Dedifferentiated amniotic fluid mesenchymal stem cell (primary cell): ENCODE measurements around the gene CPT1B.
"Not testable (repeated sequence)": the region's sequence is repeated elsewhere in the genome, so short reads cannot be mapped to it uniquely, and the experiment has no call there.

ENCODE experiments used
- DNase-seq: peaks from one replicate; pipeline ENCODE4 v3.0.0-alpha.2; 2016; ENCODE audit errors: extremely low spot score

CPT1B gene

DNA sequence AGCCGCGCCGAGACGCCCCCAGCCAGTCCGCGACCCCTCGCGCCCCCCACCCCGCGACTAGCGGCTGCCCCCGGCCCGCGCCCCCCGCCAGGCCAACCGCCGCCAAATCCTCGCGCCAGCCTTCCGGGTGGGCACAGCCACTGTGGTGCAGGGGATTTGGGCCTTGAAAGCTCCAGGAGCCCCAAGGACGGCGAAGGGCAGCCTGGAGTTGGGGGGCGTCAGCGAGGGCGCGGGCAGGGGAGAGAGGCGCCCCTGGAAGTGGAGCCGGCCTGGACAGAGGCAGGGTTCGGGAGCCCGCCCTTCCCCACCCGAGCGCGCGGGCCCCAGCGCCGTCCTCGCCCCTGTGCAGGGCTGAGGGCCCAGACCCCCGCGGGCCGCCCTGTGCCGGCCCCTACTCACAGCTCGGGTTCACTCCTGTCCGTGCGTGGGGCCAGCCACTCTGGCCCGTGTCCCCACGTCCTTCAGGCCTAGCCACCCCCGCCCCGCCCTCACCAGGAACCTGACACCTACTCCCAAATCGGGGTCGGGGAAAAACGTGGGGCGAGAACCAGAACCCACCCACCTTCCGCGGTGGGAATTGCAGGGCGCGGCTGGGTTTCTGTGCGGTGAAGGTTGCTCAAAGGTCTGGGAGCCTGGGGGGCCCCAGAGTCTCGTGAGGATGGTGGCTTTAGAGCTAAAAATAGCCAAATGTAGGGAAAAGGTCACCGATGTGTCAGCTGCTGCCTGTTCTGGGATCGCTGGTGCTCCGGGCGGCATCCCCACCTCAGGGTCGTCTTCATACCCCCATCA is at the start of gene CPT1B:
CPT1B (minus strand) TSS at position 441 of the 789 bp plus-strand sequence. CDS start 512 bp downstream, outside the sequence.
- DNase-seq = no peak

DNA sequence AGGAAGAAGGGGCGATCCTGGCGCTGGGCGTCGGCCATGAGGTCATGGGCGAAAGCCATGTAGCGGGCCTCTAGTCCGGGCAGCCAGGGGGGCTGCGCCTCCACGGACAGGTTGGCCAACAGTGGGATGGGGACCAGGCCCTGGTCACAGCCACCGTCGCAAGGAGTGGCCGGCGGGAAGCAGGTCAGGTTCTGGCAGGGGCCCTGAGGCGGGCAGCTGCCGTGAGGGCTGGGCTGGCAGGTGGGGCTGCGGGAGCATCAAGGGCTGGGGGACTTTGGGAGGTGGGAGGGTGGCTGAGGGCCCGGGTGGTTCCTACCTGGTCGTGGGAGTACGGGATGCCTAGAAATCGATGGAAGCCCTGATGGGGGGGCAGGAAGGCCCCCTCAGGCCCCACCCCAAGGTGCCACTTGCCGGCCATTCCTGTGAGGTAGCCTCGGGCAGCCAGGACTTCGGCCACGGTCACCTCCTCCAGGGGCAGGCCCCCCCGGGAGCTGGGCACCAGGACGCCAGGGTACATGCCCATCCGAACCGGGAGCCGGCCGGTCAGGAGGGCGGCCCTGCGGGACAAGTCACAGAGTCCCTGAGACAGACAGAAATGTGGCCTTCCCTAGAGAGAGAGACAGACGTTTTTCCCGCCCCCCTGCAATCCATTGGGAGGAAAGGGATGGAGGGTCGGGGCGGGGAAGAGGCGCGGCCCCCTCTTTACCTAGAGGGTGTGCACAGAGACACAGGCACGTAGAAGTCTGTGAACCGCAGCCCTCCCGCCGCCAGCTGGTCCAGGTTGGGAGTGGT is 48.8 kb upstream of the CPT1B start:
- no peak for DNase-seq

- DNase-seq = no peak
These were observed 48.2 kb upstream of the CPT1B start for GRCh38 chr22:50626314-50626849.

DNA sequence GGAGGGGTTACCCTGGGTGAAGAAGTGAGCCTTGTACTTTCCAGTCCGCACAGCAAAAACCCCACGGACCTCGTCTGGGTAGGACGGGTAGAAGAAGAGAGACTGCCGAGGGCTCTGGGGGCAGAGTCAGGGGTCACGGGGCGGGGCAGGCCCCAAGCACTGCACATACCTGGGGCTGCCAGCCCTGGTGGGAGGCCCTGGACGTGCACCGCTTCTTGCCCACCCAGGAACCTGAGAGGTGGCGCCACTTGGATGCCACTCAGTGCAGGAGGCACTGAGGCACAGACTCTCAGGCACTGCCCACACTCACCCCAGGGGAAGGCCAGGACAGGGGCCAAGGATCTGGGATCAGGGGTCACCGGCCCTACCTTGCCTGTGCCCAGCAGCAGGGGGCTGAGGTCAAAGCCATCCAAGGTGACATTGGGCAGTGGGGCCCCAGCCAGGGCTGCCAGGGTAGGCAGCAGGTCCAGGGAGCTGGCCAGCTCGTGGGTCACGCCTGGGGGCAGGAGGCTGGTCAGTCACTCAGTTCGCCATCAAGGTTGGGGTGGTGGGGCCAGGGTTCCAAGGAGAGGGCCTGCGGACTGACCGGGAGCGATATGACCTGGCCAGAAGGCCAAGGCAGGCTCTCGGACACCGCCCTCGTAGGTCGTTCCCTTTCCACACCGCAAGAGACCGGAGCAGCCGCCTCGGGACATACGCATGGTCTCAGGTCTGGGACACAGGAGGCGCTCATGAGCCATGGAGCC is 47.5 kb upstream of the CPT1B start:
- no peak for DNase-seq

GRCh38 chr22:50625131-50625567 is 46.9 kb upstream of the CPT1B start:
- no peak for DNase-seq

DNA sequence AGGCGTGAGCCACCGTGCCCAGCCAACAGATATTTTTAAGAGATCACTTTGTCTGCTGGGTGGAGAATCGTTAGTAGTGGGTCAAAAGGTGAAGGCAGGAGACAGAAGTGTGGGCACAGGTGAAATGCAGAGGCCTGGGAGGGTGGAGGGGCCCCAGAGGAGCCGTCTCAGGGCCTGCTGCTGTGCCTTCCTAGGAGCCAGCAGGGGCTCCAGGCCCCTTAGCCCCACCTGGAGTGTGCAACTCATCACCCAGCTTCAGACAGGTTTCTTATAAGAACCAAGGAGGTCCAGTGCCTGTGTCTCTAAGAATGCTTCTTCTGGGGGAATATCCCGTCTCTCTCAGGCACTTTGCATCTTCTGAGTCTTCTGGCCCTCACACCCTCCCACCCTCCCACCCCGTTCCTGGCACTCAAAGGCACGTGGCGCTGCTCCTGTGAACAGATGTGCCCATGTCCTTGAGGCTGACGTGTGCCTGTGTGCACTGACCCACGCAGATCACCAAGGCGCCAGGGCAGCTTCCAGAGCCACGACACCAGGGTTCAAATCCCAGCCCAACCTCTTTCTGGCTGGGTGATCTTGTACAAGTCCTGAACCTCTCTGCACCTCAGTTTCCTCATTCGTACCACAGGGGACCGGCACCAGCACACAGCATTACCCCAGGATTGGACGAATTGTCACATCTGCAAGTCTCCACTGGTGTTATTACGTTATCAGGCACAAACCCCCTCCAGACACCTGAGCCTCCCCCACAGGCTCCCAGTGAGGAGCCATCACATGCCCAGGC is 46.3 kb upstream of the CPT1B start:
- DNase-seq = no peak

GRCh38 chr22:50622723-50623327 is 44.6 kb upstream of the CPT1B start:
- no peak for DNase-seq

- DNase-seq = no peak
These were observed 43.9 kb upstream of the CPT1B start for GRCh38 chr22:50621948-50622722.

DNA sequence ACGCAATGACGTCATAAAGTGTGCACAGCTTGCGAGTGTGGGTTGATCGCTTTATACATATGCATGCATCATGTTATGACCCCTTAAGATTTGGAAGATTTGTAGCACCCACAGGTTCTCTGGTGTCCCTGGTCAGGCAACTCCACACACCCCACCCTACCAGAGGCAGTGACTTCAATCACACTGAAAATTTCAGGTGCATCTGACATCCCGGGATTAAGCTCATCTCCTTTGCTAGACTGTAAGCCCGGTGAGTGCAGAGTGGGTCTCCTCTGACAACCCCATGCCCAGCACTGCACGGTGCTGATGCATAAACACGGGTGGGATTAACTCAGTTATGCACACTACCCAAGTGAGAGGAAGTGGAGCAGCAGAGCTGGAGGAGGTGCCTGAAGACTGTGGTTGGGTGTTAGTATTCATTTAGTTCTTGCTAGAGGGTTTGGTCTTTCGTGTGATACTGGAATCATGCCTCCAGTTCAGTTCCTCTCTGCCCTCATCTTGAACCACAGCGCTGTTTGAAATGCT is 43.2 kb upstream of the CPT1B start:
- no peak for DNase-seq

DNA sequence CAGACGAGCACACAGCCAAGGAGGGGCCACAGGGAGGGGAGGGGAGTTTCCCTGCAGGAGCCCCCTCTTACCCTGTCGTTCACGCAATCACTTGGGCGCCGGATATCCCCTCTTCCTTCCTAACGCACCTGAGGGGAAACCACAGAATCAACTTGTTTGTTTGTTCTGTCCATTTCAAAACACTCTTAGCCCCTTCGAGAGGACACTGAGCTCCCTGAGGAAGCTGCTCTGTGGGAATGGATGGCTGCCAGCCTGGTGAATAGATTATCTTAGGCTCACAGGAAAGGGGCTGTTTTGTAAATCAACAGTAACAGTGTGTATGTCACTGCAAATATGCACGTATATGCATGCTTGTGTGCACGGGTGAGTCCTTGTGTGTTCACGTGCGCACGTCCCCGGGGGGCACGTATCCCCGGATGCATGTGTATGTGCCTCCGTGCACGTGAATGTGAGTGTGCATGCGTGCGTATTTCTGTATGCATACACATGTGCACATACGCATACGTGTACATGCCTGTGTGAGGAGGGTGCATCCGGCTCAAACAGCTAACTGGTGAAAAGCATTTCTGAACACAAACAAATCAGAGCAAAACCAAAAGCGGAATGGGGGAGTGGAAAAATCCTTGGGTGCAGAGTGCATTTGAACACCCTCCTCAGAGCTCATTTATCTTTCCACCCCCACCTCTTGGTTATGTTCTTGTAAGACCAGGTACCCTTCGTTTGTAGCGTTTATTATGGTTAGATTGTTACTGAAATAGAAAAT is 42.5 kb upstream of the CPT1B start:
- DNase-seq = no peak

DNA sequence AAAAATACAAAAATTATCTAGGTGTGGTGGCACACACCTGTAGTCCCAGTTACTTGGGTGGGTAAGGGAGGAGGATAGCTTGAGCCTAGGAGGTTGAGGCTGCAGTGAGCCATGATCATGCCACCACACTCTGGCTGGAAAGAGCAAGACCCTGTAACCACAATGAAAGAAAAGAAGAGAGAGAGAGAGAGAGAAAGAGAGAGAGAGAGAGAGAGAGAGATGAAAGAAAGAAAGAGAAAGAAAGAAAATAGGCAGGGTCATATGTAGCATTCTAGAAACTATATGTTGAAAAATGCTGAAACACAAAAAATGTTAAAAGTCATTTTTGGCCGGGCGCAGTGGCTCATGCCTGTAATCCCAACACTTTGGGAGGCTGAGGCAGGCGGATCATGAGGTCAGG is 36.1 kb upstream of the CPT1B start:
- DNase-seq = not testable (repeated sequence)

DNA sequence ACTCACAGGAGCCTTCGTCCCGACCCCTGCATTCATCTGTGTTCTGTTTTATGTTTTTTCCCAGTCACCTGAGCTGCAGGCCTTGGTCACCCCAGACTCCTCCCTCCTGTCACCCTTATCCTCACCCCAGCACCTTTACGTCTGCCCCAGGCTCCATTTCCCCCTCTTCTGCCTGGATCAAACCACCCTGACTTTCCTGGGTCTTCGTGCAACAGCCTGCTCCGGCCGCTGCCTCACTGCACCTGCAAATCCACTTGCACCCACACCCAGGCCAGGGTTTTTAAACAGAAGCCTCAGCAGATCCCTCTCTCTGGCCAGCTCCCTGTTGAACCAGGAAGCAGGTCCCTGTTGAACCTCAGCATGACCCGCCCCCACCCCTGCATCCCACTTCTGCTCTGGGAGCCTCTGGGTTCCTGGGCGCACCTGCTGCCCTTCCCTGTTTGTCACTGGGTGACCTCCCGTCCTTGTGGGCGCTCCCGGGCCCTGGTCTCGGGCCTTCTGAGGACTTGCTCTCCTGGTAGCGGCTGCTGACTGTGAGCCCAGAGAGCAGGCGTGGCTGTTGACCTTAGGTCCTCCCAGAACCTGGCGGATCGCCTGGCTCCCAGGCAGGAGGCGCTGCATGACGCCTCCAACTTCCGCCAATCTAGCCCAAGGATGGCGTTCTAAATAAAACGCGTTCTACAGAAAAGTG is 35.2 kb upstream of the CPT1B start:
- no peak for DNase-seq

GRCh38 chr22:50612528-50613221 is 34.4 kb upstream of the CPT1B start:
- DNase-seq = no peak

GRCh38 chr22:50612168-50612527 is 33.9 kb upstream of the CPT1B start:
- DNase-seq = no peak

- no peak for DNase-seq
These were observed 33.3 kb upstream of the CPT1B start for GRCh38 chr22:50611341-50612060.

DNA sequence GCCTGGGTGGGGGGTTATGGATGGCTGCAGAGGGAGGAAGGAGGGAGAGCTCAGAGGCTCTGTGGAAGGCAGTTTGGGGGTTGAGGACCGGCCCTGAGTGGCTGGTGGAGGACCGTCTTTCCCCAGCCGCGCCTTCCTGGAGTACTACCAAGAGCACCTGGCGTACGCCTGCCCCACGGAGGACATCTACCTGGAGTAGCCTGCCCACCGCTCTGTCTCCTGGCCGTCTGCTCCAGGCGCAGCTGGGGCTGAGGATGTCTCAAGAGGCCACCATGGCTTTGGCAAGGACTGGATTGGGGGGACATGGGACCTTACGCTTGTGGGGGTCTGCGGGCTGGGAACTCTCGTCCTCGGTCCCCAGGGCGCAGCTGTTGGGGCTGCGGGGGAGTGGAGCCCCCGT is 32.4 kb upstream of the CPT1B start:
- DNase-seq = no peak

- no peak for DNase-seq
These were observed 31.8 kb upstream of the CPT1B start for GRCh38 chr22:50610041-50610451.
